Measurements from ENCODE around the gene PSENEN.

- TF ChIP-seq ZNF274 (IDR thresholded peaks at IDR 0.05; ENCODE audit: low read depth, low read length) (no peak), SUZ12 (IDR thresholded peaks at IDR 0.05; ENCODE audit: extremely low read depth, insufficient read depth, insufficient read length) (no peak), YY1 (IDR thresholded peaks at IDR 0.05; ENCODE audit: insufficient read depth, insufficient read length) (no peak)
These were observed 20.9 kb upstream of the PSENEN start for GRCh38 chr19:35724560-35724959.
